IMR-90 (cell line): Measurements from ENCODE around the gene IGIP. TPM values are rescaled to one million over a fixed set of nuclear protein-coding genes. Genes with fewer than 3 reads are reported as not detected.

Source experiments
- ATAC-seq: fragments of 200-7000 bp; cut with Tn5 transposase; 2 replicates; pipeline ENCODE4 v1.9.1; 2020; ENCODE audit warnings: low read depth, mild to moderate bottlenecking, moderate library complexity
- BruUV-seq: library from RNA; stranded (reverse); fragments of 400-500 nt; replicated peaks from 2 replicates; lab custom pipeline; 2021; lab: Mats Ljungman, UMichigan
- CTCF ChIA-PET: fragments of 300-600 bp; formaldehyde crosslinking; extraction: SDS; loops from one replicate; lab custom pipeline; 2021; ENCODE audit warnings: antibody characterized with exemption; lab: Yijun Ruan, JAX
- POLR2A ChIA-PET: fragments of 300-600 bp; sonication (Branson Sonifier 250); formaldehyde crosslinking; loops from one replicate; lab custom pipeline; 2022; ENCODE audit warnings: antibody characterized with exemption; ENCODE audit not compliant: unreplicated experiment; lab: Charles Lee
- DNase-seq: peaks from one replicate; pipeline ENCODE4 v3.0.0; 2013
- H2AFZ ChIP-seq: replicated peaks from 2 replicates; pipeline ENCODE3; 2013; ENCODE audit warnings: low read length, mild to moderate bottlenecking; ENCODE audit not compliant: poor library complexity
- H2AK5ac ChIP-seq: 2 replicates; pipeline ENCODE4 v1.6.1; 2013; ENCODE audit warnings: low read depth, low read length, inconsistent platforms
- H2AK9ac ChIP-seq: replicated peaks from 2 replicates; pipeline ENCODE3; 2013; ENCODE audit warnings: mild to moderate bottlenecking, low read depth, low read length, moderate library complexity; ENCODE audit not compliant: poor library complexity
- H2BK120ac ChIP-seq: 2 replicates; pipeline ENCODE4 v1.6.1; 2013; ENCODE audit warnings: low read depth, low read length, inconsistent platforms
- H2BK15ac ChIP-seq: 3 replicates; pipeline ENCODE4 v1.6.1; 2013; ENCODE audit warnings: low read depth, low read length, inconsistent platforms
- H2BK20ac ChIP-seq: 2 replicates; pipeline ENCODE4 v1.6.1; 2013; ENCODE audit warnings: low read depth, mild to moderate bottlenecking, inconsistent platforms, low read length, moderate library complexity
- H2BK5ac ChIP-seq: 2 replicates; pipeline ENCODE4 v1.6.1; 2013; ENCODE audit warnings: mild to moderate bottlenecking, low read depth, low read length, inconsistent platforms; ENCODE audit not compliant: poor library complexity, severe bottlenecking
- H3K14ac ChIP-seq: replicated peaks from 2 replicates; pipeline ENCODE4 v1.6.1; 2013; ENCODE audit warnings: low read depth, low read length, inconsistent platforms
- H3K18ac ChIP-seq: 2 replicates; pipeline ENCODE4 v1.6.1; 2013; ENCODE audit warnings: low read depth, low read length, control low read depth
- H3K23ac ChIP-seq: 2 replicates; pipeline ENCODE4 v1.6.1; 2013; ENCODE audit warnings: low read depth, low read length, inconsistent platforms
- H3K27ac ChIP-seq: 2 replicates; pipeline ENCODE4 v1.5.1; 2013; ENCODE audit warnings: mild to moderate bottlenecking, control low read depth, low read length; ENCODE audit not compliant: insufficient read depth
- H3K27me3 ChIP-seq: 2 replicates; pipeline ENCODE4 v1.6.1; 2013; ENCODE audit warnings: low read length; ENCODE audit not compliant: control insufficient read depth, insufficient read depth
- H3K36me3 ChIP-seq: 2 replicates; pipeline ENCODE4 v1.6.1; 2013; ENCODE audit warnings: low read length, mixed read lengths; ENCODE audit not compliant: control insufficient read depth, insufficient read depth
- H3K4ac ChIP-seq: 2 replicates; pipeline ENCODE4 v1.6.1; 2013; ENCODE audit warnings: low read depth, low read length, inconsistent platforms
- H3K4me1 ChIP-seq: 2 replicates; pipeline ENCODE4 v1.6.1; 2013; ENCODE audit warnings: low read length, mixed read lengths; ENCODE audit not compliant: control insufficient read depth, insufficient read depth
- H3K4me2 ChIP-seq: 2 replicates; pipeline ENCODE4 v1.6.1; 2013; ENCODE audit warnings: low read depth, mild to moderate bottlenecking, control low read depth, low read length, moderate library complexity
- H3K4me3 ChIP-seq: 2 replicates; pipeline ENCODE4 v1.5.1; 2013; ENCODE audit warnings: low read depth, mild to moderate bottlenecking, control low read depth, low read length, moderate library complexity; ENCODE audit not compliant: insufficient read depth
- H3K56ac ChIP-seq: 2 replicates; pipeline ENCODE4 v1.6.1; 2013; ENCODE audit warnings: low read length, inconsistent platforms; ENCODE audit not compliant: insufficient read depth; ENCODE audit errors: extremely low read depth
- H3K79me1 ChIP-seq, 2 experiments: 2 replicates each; pipeline ENCODE4 v1.6.1; 2013; ENCODE audit warnings: low read length in 2 of 2, inconsistent platforms in 1 of 2, low read depth in 1 of 2
- H3K9ac ChIP-seq: 2 replicates; pipeline ENCODE4 v1.6.1; 2013; ENCODE audit warnings: low read depth, low read length, control low read depth
- H3K9me1 ChIP-seq: 2 replicates; pipeline ENCODE4 v1.6.1; 2013; ENCODE audit warnings: low read length, inconsistent platforms; ENCODE audit not compliant: insufficient read depth
- H3K9me3 ChIP-seq: 2 replicates; pipeline ENCODE4 v1.6.1; 2013; ENCODE audit warnings: low read length; ENCODE audit not compliant: control insufficient read depth, insufficient read depth
- H4K20me1 ChIP-seq: 2 replicates; pipeline ENCODE4 v1.6.1; 2013; ENCODE audit warnings: low read length, inconsistent platforms; ENCODE audit not compliant: insufficient read depth
- H4K5ac ChIP-seq: 2 replicates; pipeline ENCODE4 v1.6.1; 2013; ENCODE audit warnings: mild to moderate bottlenecking, low read depth, low read length, control low read depth
- H4K8ac ChIP-seq, 2 experiments: 2 replicates each; pipeline ENCODE4 v1.6.1; 2013; ENCODE audit warnings: low read depth in 2 of 2, low read length in 2 of 2, control low read depth in 1 of 2, inconsistent platforms in 1 of 2
- H4K91ac ChIP-seq: 2 replicates; pipeline ENCODE4 v1.6.1; 2013; ENCODE audit warnings: low read depth, low read length, inconsistent platforms; ENCODE audit not compliant: insufficient read depth
- BHLHE40 ChIP-seq: fragments of 150-350 bp; IDR thresholded peaks from 2 replicates; pipeline ENCODE4 v1.6.1; 2016; ENCODE audit warnings: mild to moderate bottlenecking, low read depth, low read length
- CEBPB ChIP-seq: IDR thresholded peaks from 2 replicates; pipeline ENCODE4 v1.6.1; 2012; ENCODE audit warnings: low read depth, low read length, improper control_type of control experiment
- CHD1 ChIP-seq: IDR thresholded peaks from 2 replicates; pipeline ENCODE4 v1.6.1; 2012; ENCODE audit warnings: low read depth, low read length, improper control_type of control experiment
- CTCF ChIP-seq: conservative IDR thresholded peaks from 2 replicates; pipeline ENCODE4 v1.5.1; 2012; ENCODE audit warnings: mild to moderate bottlenecking, low read depth, low read length, improper control_type of control experiment
- ELK1 ChIP-seq: fragments of 150-350 bp; IDR thresholded peaks from 2 replicates; pipeline ENCODE4 v1.6.1; 2016; ENCODE audit warnings: low read depth, mild to moderate bottlenecking, low read length, moderate library complexity, borderline replicate concordance
- FOS ChIP-seq: fragments of 150-350 bp; IDR thresholded peaks from 2 replicates; pipeline ENCODE4 v1.6.1; 2016; ENCODE audit warnings: low read depth, low read length
- MAFK ChIP-seq: IDR thresholded peaks from 2 replicates; pipeline ENCODE4 v1.6.1; 2012; ENCODE audit warnings: low read depth, low read length, improper control_type of control experiment
- MAZ ChIP-seq: IDR thresholded peaks from 2 replicates; pipeline ENCODE4 v1.6.1; 2012; ENCODE audit warnings: low read depth, mild to moderate bottlenecking, low read length, improper control_type of control experiment, moderate library complexity, borderline replicate concordance
- MXI1 ChIP-seq: IDR thresholded peaks from 2 replicates; pipeline ENCODE4 v1.6.1; 2012; ENCODE audit warnings: low read depth, mild to moderate bottlenecking, low read length, moderate library complexity, borderline replicate concordance
- POLR2A ChIP-seq: IDR thresholded peaks from 2 replicates; pipeline ENCODE4 v1.6.1; 2012; ENCODE audit warnings: mild to moderate bottlenecking, low read depth, low read length
- RAD21 ChIP-seq: IDR thresholded peaks from 2 replicates; pipeline ENCODE4 v1.6.1; 2012; ENCODE audit warnings: low read length, improper control_type of control experiment
- RCOR1 ChIP-seq: IDR thresholded peaks from 2 replicates; pipeline ENCODE4 v1.6.1; 2012; ENCODE audit warnings: mild to moderate bottlenecking, low read length, improper control_type of control experiment; ENCODE audit not compliant: insufficient replicate concordance
- RFX5 ChIP-seq: IDR thresholded peaks from 2 replicates; pipeline ENCODE4 v1.8.0; 2012; ENCODE audit warnings: low read depth, mild to moderate bottlenecking, low read length, moderate library complexity
- SMC3 ChIP-seq: fragments of 150-350 bp; IDR thresholded peaks from 2 replicates; pipeline ENCODE4 v1.6.1; 2016; ENCODE audit warnings: low read depth, mild to moderate bottlenecking, antibody characterized with exemption, low read length, moderate library complexity
- USF2 ChIP-seq: fragments of 150-350 bp; IDR thresholded peaks from 2 replicates; pipeline ENCODE4 v1.6.1; 2017; ENCODE audit warnings: mild to moderate bottlenecking, antibody characterized with exemption, low read length, low read depth
- WGBS, 2 experiments: methylation state at CpG; one replicate each; pipeline versions ENCODE4 v1.1.5 to v1.1.7; 2013; ENCODE audit warnings: missing lambda C conversion rate in 2 of 2; ENCODE audit not compliant: insufficient read length in 1 of 2; ENCODE audit errors: extremely low coverage in 2 of 2; 5-methylcytosine and 5-hydroxymethylcytosine counted together
- dilution Hi-C: fragments of 300-500 bp; cut with HindIII; formaldehyde crosslinking; loops from one replicate; pipeline ENCODE4 v1.14.3; 2018; ENCODE audit warnings: low sequenced_read_pairs; ENCODE audit not compliant: unreplicated experiment
- in situ Hi-C: fragments of 300-500 bp; cut with MboI; formaldehyde crosslinking; loops from 3 replicates; pipeline ENCODE4 v1.14.3; 2019; ENCODE audit warnings: low sequenced_read_pairs, inconsistent platforms, mixed read lengths
- intact Hi-C: fragments of 100-400 bp; cut with micrococcal nuclease; formaldehyde crosslinking; loops from 2 replicates; pipeline ENCODE4 v1.10.0; 2022
- polyA plus RNA-seq, 3 experiments: library from polyadenylated mRNA; depleted of rRNA; stranded (reverse); fragments of >200 nt; gene quantifications; 2 replicates each; pipeline ENCODE4 v1.2.3, GENCODE V29; 2012; ENCODE audit warnings: low replicate concordance in 1 of 3
- total RNA-seq: library from RNA; depleted of rRNA; stranded (reverse); fragments of >200 nt; gene quantifications from 2 replicates; pipeline ENCODE4 v1.2.3, GENCODE V29; 2012

The IGIP gene
- total and polyA plus RNA-seq, 2 of the 4 experiments (the other 2 are of a cell fraction), result 1.2 to 5.0 TPM

- peak; percentile 17 for DNase-seq
- H3K36me3 ChIP-seq, result peaks cover 2% of the 10 kb centered on the region; the same call in 1 of the 2 replicates
- H3K4me3 ChIP-seq, result no peak overlapping the region
- no peaks in the 10 kb centered on the region for H3K9me3 ChIP-seq
- H3K4me1 ChIP-seq, result no peaks in the 10 kb centered on the region
- no peak overlapping the region for H2BK15ac ChIP-seq
- no CpG with 5 or more reads among the region's 3 CpGs for WGBS, 2 experiments
- no peak overlapping the region for H2BK120ac ChIP-seq
- intact Hi-C loops (no loop called here), in situ Hi-C loops (loop anchor here (25.0 kb wide), 1 partner anchor 481 kb away; the partner anchor contains the start of gene CXXC5), dilution Hi-C loops (no loop called here)
- no peak overlapping the region for H3K27ac ChIP-seq
- ATAC-seq, result no peak
- CTCF ChIA-PET, result interaction anchor here (0.6 to 5.1 kb wide), 3 partner anchors 13 to 261 kb away, joined by 3 to 31 read pairs (median 4); no protein-coding TSS in a partner anchor
- no peak overlapping the region for H2AFZ ChIP-seq
- H2BK5ac ChIP-seq, result no peak overlapping the region
- no peak overlapping the region for H2AK9ac ChIP-seq
- H4K20me1 ChIP-seq, result peaks cover 38% of the 10 kb centered on the region
- no peak overlapping the region for H3K4ac ChIP-seq
- no peak overlapping the region for H3K18ac ChIP-seq
- no peak overlapping the region for H3K14ac ChIP-seq
- H3K4me2 ChIP-seq, result no peak overlapping the region
- H3K79me1 ChIP-seq, result peaks cover 17 to 49% of the 10 kb centered on the region in 2 experiments
- no peak overlapping the region for H4K91ac ChIP-seq
- H2AK5ac ChIP-seq, result no peak overlapping the region
- no peak overlapping the region for H3K23ac ChIP-seq
- no peak overlapping the region for H3K9ac ChIP-seq
- POLR2A ChIA-PET, result interaction anchor here (0.6 to 0.8 kb wide), 2 partner anchors 11 to 19 kb away, joined by 7 to 14 read pairs; no protein-coding TSS in a partner anchor
- H4K5ac ChIP-seq, result no peak overlapping the region
- no peaks in the 10 kb centered on the region for H3K27me3 ChIP-seq
- H3K56ac ChIP-seq, result no peak overlapping the region
- H3K9me1 ChIP-seq, result no peaks in the 10 kb centered on the region
- TSS peak; percentile 6 for BruUV-seq
- no peak overlapping the region for H4K8ac ChIP-seq
- H2BK20ac ChIP-seq, result no peak overlapping the region
- TF ChIP-seq MXI1 (no peak), POLR2A (no peak), RAD21 (no peak), MAFK (no peak), MAZ (no peak), USF2 (no peak), BHLHE40 (no peak), CTCF (no peak), RFX5 (no peak), CHD1 (no peak), CEBPB (no peak), SMC3 (no peak), RCOR1 (no peak), ELK1 (no peak), FOS (no peak)
Measured at GRCh38 chr5:140118302-140118936, 7.3 kb upstream of the IGIP start.
